Measurements from ENCODE around the gene MYRF. TPM values are rescaled to one million over a fixed set of nuclear protein-coding genes. Genes with fewer than 3 reads are reported as not detected.

Gene MYRF
- total RNA-seq, 1 experiment from 2014 or later: 91.4 TPM

- Mint-ChIP-seq H3K36me3 (ENCODE audit: insufficient read depth, unreplicated experiment) (peaks cover 11% of the 10 kb centered on the region), H3K9me3 (ENCODE audit: low read depth, unreplicated experiment) (no peaks in the 10 kb centered on the region), H3K27ac (ENCODE audit: unreplicated experiment) (no peak within 1 kb of the TSS), H3K4me3 (ENCODE audit: low read depth, unreplicated experiment) (peak within 1 kb of the TSS; percentile 71), H3K4me1 (ENCODE audit: low read depth, unreplicated experiment) (no peaks in the 10 kb centered on the region), H3K27me3 (ENCODE audit: unreplicated experiment) (peaks cover 68% of the 10 kb centered on the region)
- no peak for TF ChIP-seq CTCF (IDR thresholded peaks at IDR 0.05; ENCODE audit: unreplicated experiment)
- intact Hi-C loops (cut with micrococcal nuclease; ENCODE audit: unreplicated experiment): no loop called here
- CTCF ChIA-PET: no interaction called here
- peak; percentile 50 for DNase-seq
- no TSS peak for BruUV-seq (replicated peaks)
Observed at GRCh38 chr11:61827571-61828378, 75.3 kb downstream of the MYRF start, which contains the start of gene FADS2. Gene FADS2, plus strand, starts transcription at chr11:61828300. Its CDS starts 91 bp downstream, at chr11:61828391.

DNA sequence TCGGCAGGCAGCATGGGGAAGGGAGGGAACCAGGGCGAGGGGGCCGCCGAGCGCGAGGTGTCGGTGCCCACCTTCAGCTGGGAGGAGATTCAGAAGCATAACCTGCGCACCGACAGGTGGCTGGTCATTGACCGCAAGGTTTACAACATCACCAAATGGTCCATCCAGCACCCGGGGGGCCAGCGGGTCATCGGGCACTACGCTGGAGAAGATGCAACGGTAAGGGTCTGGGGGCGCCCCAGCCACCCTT, 75.9 kb downstream of the MYRF start:
- Mint-ChIP-seq H3K4me1 (ENCODE audit: low read depth, unreplicated experiment) (no peaks in the 10 kb centered on the region), H3K27me3 (ENCODE audit: unreplicated experiment) (peaks cover 72% of the 10 kb centered on the region), H3K9me3 (ENCODE audit: low read depth, unreplicated experiment) (no peaks in the 10 kb centered on the region), H3K4me3 (ENCODE audit: low read depth, unreplicated experiment) (peak overlapping the region; percentile 71), H3K36me3 (ENCODE audit: insufficient read depth, unreplicated experiment) (peaks cover 11% of the 10 kb centered on the region), H3K27ac (ENCODE audit: unreplicated experiment) (no peak overlapping the region)
- no peak for TF ChIP-seq CTCF (IDR thresholded peaks at IDR 0.05; ENCODE audit: unreplicated experiment)
- no TSS peak for BruUV-seq (replicated peaks)
- DNase-seq: no peak
- CTCF ChIA-PET: no interaction called here
- intact Hi-C loops (cut with micrococcal nuclease; ENCODE audit: unreplicated experiment): no loop called here

- H3K27ac Mint-ChIP-seq (ENCODE audit: unreplicated experiment): no peak overlapping the region
- no peaks in the 10 kb centered on the region for H3K4me1 Mint-ChIP-seq (ENCODE audit: low read depth, unreplicated experiment)
- CTCF ChIA-PET: no interaction called here
- DNase-seq: no peak
- peaks cover 77% of the 10 kb centered on the region for H3K27me3 Mint-ChIP-seq (ENCODE audit: unreplicated experiment)
- H3K36me3 Mint-ChIP-seq (ENCODE audit: insufficient read depth, unreplicated experiment): peaks cover 11% of the 10 kb centered on the region
- peak overlapping the region; percentile 71 for H3K4me3 Mint-ChIP-seq (ENCODE audit: low read depth, unreplicated experiment)
- intact Hi-C loops (cut with micrococcal nuclease; ENCODE audit: unreplicated experiment): no loop called here
- BruUV-seq (replicated peaks): no TSS peak
- no peaks in the 10 kb centered on the region for H3K9me3 Mint-ChIP-seq (ENCODE audit: low read depth, unreplicated experiment)
- no peak for TF ChIP-seq CTCF (IDR thresholded peaks at IDR 0.05; ENCODE audit: unreplicated experiment)
Observed at GRCh38 chr11:61828629-61829407, 76.4 kb downstream of the MYRF start.

DNA sequence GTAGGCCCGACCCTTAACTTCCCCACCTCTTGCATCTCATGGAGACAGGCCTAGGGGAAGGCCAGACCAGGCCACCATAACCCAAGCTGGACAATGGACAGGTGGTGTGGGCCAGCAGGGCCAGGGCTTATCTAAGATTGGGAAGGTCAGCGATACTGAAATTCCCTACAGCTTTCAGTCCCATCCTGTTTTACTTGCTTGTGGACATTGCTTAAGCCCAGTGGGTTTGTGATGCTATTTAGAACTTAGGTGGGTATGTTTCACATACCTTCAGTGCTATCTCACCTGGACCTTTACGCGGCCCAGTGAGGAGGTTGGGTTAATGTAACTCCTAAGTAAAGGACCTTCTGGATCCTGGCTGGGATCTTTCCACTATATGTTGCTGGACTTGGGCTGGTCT, 77.4 kb downstream of the MYRF start:
- CTCF ChIA-PET: no interaction called here

More for the DNA sequence above, 77.4 kb downstream of the MYRF start:
- no peak overlapping the region for H3K4me3 Mint-ChIP-seq (ENCODE audit: low read depth, unreplicated experiment)
- no peak overlapping the region for H3K27ac Mint-ChIP-seq (ENCODE audit: unreplicated experiment)
- peaks cover 11% of the 10 kb centered on the region for H3K36me3 Mint-ChIP-seq (ENCODE audit: insufficient read depth, unreplicated experiment)
- no TSS peak for BruUV-seq (replicated peaks)
- DNase-seq: no peak
- H3K27me3 Mint-ChIP-seq (ENCODE audit: unreplicated experiment): peaks cover 80% of the 10 kb centered on the region
- intact Hi-C loops (cut with micrococcal nuclease; ENCODE audit: unreplicated experiment): no loop called here
- TF ChIP-seq CTCF (IDR thresholded peaks at IDR 0.05; ENCODE audit: unreplicated experiment): no peak
- no peaks in the 10 kb centered on the region for H3K9me3 Mint-ChIP-seq (ENCODE audit: low read depth, unreplicated experiment)
- H3K4me1 Mint-ChIP-seq (ENCODE audit: low read depth, unreplicated experiment): no peaks in the 10 kb centered on the region
